ENCODE data around the gene HS6ST3.

The HS6ST3 gene

GRCh38 chr13:96766306-96766705 lies 676.4 kb downstream of the HS6ST3 start:
- H3K4me3 ChIP-seq (ENCODE audit: low read depth in 1 of 2, low read length in 2 of 2), result no peak overlapping the region

DNA sequence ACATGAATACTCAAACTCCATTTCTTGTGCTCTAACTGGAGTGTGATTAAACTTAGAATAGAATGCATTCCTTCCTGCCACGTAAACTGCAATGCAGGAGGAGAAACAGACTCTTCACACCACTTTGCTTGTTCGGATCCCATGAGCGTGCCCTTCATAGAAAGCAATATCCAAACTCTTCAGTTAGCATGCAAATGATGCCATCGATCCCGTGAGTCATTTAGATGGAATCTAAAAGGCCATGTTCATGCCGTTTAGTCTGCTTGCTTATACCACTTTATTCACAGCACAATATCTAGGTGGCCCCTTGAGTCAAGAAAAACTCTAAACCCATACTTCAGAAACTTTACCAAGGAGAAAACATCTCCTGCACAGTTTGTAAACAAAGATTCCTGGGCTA lies 678.6 kb downstream of the HS6ST3 start:
- DNase-seq (no peak), ATAC-seq (ENCODE audit: insufficient read depth, low read depth) (no peak)
- Histone ChIP-seq H3K9me3 (ENCODE audit: insufficient read depth, low read length, severe bottlenecking) (no peaks in the 10 kb centered on the region), H3K79me2 (ENCODE audit: insufficient read depth, low read length) (no peaks in the 10 kb centered on the region), H3K4me3 (ENCODE audit: low read depth in 1 of 2, low read length in 2 of 2) (no peak overlapping the region), H3K4me1 (ENCODE audit: insufficient read depth, low read length) (peaks cover 9% of the 10 kb centered on the region), H3K4me2 (ENCODE audit: insufficient read depth, low read length) (no peak overlapping the region), H2AFZ (ENCODE audit: low read depth, low read length) (no peak overlapping the region), H3K27me3 (ENCODE audit: insufficient read depth, low read length, poor library complexity) (no peaks in the 10 kb centered on the region), H4K20me1 (ENCODE audit: insufficient read depth, low read length) (no peaks in the 10 kb centered on the region), H3K36me3 (ENCODE audit: insufficient read depth, low read length) (no peaks in the 10 kb centered on the region), H3K27ac (ENCODE audit: low read length) (no peak overlapping the region), H3K9ac (ENCODE audit: low read depth, low read length) (no peak overlapping the region)
- TF ChIP-seq EZH2 (IDR thresholded peaks at IDR 0.05; ENCODE audit: borderline replicate concordance, low read depth, low read length, severe bottlenecking), result no peak
- TF ChIP-seq, protein P1, sequence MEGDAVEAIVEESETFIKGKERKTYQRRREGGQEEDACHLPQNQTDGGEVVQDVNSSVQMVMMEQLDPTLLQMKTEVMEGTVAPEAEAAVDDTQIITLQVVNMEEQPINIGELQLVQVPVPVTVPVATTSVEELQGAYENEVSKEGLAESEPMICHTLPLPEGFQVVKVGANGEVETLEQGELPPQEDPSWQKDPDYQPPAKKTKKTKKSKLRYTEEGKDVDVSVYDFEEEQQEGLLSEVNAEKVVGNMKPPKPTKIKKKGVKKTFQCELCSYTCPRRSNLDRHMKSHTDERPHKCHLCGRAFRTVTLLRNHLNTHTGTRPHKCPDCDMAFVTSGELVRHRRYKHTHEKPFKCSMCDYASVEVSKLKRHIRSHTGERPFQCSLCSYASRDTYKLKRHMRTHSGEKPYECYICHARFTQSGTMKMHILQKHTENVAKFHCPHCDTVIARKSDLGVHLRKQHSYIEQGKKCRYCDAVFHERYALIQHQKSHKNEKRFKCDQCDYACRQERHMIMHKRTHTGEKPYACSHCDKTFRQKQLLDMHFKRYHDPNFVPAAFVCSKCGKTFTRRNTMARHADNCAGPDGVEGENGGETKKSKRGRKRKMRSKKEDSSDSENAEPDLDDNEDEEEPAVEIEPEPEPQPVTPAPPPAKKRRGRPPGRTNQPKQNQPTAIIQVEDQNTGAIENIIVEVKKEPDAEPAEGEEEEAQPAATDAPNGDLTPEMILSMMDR (IDR thresholded peaks at IDR 0.05; ENCODE audit: borderline replicate concordance, extremely low read depth, low read length, poor library complexity, severe bottlenecking), result no peak

More at GRCh38 chr13:96766306-96766705, 676.4 kb downstream of the HS6ST3 start:
- Histone ChIP-seq H3K79me2 (ENCODE audit: insufficient read depth, low read length) (no peaks in the 10 kb centered on the region), H2AFZ (ENCODE audit: low read depth, low read length) (no peak overlapping the region), H3K27ac (ENCODE audit: low read length) (no peak overlapping the region), H3K4me1 (ENCODE audit: insufficient read depth, low read length) (no peaks in the 10 kb centered on the region), H3K4me2 (ENCODE audit: insufficient read depth, low read length) (no peak overlapping the region), H3K9me3 (ENCODE audit: insufficient read depth, low read length, severe bottlenecking) (no peaks in the 10 kb centered on the region), H4K20me1 (ENCODE audit: insufficient read depth, low read length) (no peaks in the 10 kb centered on the region), H3K36me3 (ENCODE audit: insufficient read depth, low read length) (no peaks in the 10 kb centered on the region), H3K27me3 (ENCODE audit: insufficient read depth, low read length, poor library complexity) (no peaks in the 10 kb centered on the region), H3K9ac (ENCODE audit: low read depth, low read length) (no peak overlapping the region)
- ATAC-seq (ENCODE audit: insufficient read depth, low read depth) (no peak), DNase-seq (no peak)
- TF ChIP-seq, protein P1 (IDR thresholded peaks at IDR 0.05; ENCODE audit: borderline replicate concordance, extremely low read depth, low read length, poor library complexity, severe bottlenecking), result no peak
- no peak for TF ChIP-seq EZH2 (IDR thresholded peaks at IDR 0.05; ENCODE audit: borderline replicate concordance, low read depth, low read length, severe bottlenecking)

DNA sequence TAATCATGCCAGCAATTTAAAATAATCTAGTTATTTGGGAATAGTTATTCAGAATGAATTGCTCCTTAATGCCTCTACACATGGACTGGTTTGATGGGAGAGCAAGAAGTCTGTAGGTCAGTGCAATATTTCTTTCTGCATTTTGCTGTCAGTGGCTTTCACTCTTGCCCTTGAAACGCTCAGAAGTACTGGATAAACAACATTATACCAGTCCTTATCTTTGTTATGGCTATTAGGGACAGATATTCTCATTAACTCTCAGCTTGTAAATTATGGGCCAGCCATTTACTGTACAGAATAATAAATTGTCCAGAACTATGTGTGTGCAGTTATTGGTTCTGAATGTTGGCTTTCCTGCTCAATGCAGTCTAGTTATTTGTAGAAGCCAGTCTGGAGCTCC lies 680.0 kb downstream of the HS6ST3 start:
- Histone ChIP-seq H3K4me3 (ENCODE audit: low read depth in 1 of 2, low read length in 2 of 2) (no peak overlapping the region), H4K20me1 (ENCODE audit: insufficient read depth, low read length) (no peaks in the 10 kb centered on the region), H2AFZ (ENCODE audit: low read depth, low read length) (no peak overlapping the region), H3K4me2 (ENCODE audit: insufficient read depth, low read length) (no peak overlapping the region), H3K79me2 (ENCODE audit: insufficient read depth, low read length) (no peaks in the 10 kb centered on the region), H3K36me3 (ENCODE audit: insufficient read depth, low read length) (no peaks in the 10 kb centered on the region), H3K4me1 (ENCODE audit: insufficient read depth, low read length) (peaks cover 9% of the 10 kb centered on the region), H3K27ac (ENCODE audit: low read length) (no peak overlapping the region), H3K27me3 (ENCODE audit: insufficient read depth, low read length, poor library complexity) (no peaks in the 10 kb centered on the region), H3K9ac (ENCODE audit: low read depth, low read length) (no peak overlapping the region), H3K9me3 (ENCODE audit: insufficient read depth, low read length, severe bottlenecking) (no peaks in the 10 kb centered on the region)
- ATAC-seq (ENCODE audit: insufficient read depth, low read depth) (no peak), DNase-seq (no peak)
- TF ChIP-seq EZH2 (IDR thresholded peaks at IDR 0.05; ENCODE audit: borderline replicate concordance, low read depth, low read length, severe bottlenecking), result no peak
- TF ChIP-seq, protein P1 (IDR thresholded peaks at IDR 0.05; ENCODE audit: borderline replicate concordance, extremely low read depth, low read length, poor library complexity, severe bottlenecking), result no peak

All from DND-41 (cell line).